Memory B cell (primary cell): ENCODE data around the gene DDX56.

Experiments used
- ATAC-seq: fragments of 150-1000 bp; cut with Tn5 transposase; 2 replicates; pipeline ENCODE4 v1.10.0; 2021; ENCODE audit warnings: low read depth, mild to moderate bottlenecking, moderate library complexity
- DNase-seq, 2 donors: peaks; one replicate each; pipeline ENCODE4 v3.0.0; 2022; ENCODE audit warnings: low spot score in 2 of 2
- H3K27ac Mint-ChIP-seq: one replicate; pipeline ENCODE4 v1.8.0; 2022; ENCODE audit warnings: mild to moderate bottlenecking, moderate library complexity, mixed read lengths
- H3K27me3 Mint-ChIP-seq: one replicate; pipeline ENCODE4 v1.8.0; 2022; ENCODE audit warnings: mixed read lengths
- H3K36me3 Mint-ChIP-seq: one replicate; pipeline ENCODE4 v1.8.0; 2022; ENCODE audit warnings: mild to moderate bottlenecking, mixed read lengths
- H3K4me1 Mint-ChIP-seq: one replicate; pipeline ENCODE4 v1.8.0; 2022; ENCODE audit warnings: mixed read lengths
- H3K4me3 Mint-ChIP-seq: one replicate; pipeline ENCODE4 v1.8.0; 2022; ENCODE audit warnings: mild to moderate bottlenecking, moderate library complexity, mixed read lengths
- H3K9me3 Mint-ChIP-seq: one replicate; pipeline ENCODE4 v1.8.0; 2022; ENCODE audit warnings: mixed read lengths

The DDX56 gene

DNA sequence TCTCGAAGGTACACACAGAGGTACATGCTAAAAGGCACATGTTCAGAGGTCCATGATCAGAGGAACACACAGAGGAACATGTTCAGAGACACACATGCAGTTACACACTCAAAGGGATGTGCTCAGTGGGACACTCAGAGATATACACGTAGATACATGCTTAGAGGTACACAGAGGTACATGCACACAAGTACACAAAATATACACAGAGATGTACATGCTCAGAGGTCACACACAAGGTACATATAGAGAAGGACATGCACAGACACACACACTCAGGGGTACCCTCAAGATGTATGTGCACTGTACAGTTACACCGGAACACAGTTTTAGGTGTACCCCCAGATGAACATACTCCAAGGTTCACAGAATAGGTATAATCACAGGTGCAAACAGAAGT lies 51.4 kb downstream of the DDX56 start:
- no peaks in the 10 kb centered on the region for H3K4me1 Mint-ChIP-seq
- no peak overlapping the region for H3K27ac Mint-ChIP-seq
- H3K27me3 Mint-ChIP-seq, result peaks cover 19% of the 10 kb centered on the region
- peaks cover 9% of the 10 kb centered on the region for H3K9me3 Mint-ChIP-seq
- no peak overlapping the region for H3K4me3 Mint-ChIP-seq
- DNase-seq (no peak), ATAC-seq (no peak)
- peaks cover 11% of the 10 kb centered on the region for H3K36me3 Mint-ChIP-seq

DNA sequence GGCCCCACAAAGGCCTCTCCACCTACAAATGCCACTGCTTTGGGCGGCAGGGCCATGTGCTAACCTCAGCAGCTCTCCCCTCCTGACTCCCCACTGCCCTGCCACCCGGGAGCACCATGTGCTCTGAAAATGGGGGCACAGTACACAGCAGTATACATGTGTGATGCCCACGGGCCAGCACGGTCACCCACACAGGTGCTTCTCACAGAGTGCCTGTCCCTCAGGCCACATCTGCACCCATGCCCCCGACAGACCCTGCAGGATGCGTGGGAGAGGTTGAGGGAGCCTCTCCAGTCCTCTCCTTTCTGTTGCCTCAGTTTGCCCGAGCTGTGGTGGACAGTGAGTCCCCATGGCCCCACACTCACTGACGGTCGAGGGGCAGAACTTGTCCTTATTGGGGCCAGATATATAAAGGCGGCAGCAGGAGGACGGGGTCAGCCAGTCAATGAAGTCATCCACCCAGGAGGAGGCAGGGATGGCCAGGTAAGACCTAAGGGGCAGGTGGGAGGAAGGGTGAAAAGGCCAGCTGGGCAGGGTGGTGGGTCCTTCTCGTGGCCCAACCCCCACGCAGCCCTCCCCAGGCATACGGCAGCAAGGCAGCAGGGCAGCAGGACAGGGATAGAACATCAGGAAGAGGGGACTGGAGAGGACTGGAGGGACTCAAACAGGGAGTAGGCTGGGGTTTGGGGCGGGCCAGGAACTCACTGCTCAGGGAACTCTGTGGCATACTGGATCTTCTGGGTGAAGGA lies 52.2 kb downstream of the DDX56 start:
- no peak overlapping the region for H3K27ac Mint-ChIP-seq
- H3K27me3 Mint-ChIP-seq, result peaks cover 19% of the 10 kb centered on the region
- DNase-seq (no peak), ATAC-seq (no peak)
- H3K9me3 Mint-ChIP-seq, result peaks cover 9% of the 10 kb centered on the region
- H3K4me1 Mint-ChIP-seq, result no peaks in the 10 kb centered on the region
- peaks cover 11% of the 10 kb centered on the region for H3K36me3 Mint-ChIP-seq
- no peak overlapping the region for H3K4me3 Mint-ChIP-seq

DNA sequence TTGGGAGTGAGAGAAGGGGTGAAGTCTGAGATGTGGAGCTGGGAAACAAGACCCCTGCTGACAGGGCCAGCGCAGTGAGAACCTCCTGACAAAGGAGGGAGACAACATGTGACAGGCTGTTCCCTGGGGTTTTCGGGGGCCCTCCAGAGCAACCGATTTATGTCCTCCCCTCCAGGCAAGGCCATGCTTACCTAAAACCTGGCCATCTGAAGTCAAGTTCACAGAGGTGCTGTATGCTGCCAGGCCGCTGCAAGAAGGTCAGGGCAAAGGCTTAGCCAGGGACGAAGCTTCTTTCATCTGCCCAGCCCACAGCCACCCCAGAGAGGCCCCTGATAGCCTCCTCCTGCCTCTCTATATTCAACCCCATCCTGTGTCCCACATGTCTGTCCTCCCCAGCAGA lies 53.1 kb downstream of the DDX56 start:
- Mint-ChIP-seq H3K4me1 (no peaks in the 10 kb centered on the region), H3K36me3 (peaks cover 8% of the 10 kb centered on the region), H3K27me3 (peaks cover 19% of the 10 kb centered on the region), H3K4me3 (no peak overlapping the region), H3K9me3 (peaks cover 8% of the 10 kb centered on the region), H3K27ac (no peak overlapping the region)
- no peak for ATAC-seq
- DNase-seq, result no peak

DNA sequence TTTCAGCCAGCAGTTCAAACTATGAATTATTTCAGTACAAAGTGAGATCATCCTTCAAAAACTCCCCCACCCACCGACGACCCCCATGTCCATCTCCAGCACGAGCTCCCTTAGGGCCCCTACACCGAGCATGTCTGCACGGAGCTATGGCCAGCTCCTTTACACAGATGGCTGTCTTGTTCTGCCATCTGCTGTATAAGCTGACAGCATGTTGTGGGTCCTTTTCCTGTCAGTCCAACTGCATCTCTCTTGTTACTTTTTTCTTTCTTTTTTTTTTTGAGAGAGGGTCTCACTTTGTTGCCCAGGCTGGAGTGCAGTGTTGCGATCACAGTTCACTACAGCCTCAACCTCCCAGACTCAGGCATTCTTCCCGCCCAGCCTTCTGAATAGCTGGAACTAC lies 54.2 kb downstream of the DDX56 start:
- ATAC-seq, result no peak
- peaks cover 20% of the 10 kb centered on the region for H3K27me3 Mint-ChIP-seq
- H3K27ac Mint-ChIP-seq, result no peak overlapping the region
- DNase-seq, result no peak
- no peaks in the 10 kb centered on the region for H3K4me1 Mint-ChIP-seq
- peaks cover 4% of the 10 kb centered on the region for H3K9me3 Mint-ChIP-seq
- H3K4me3 Mint-ChIP-seq, result no peak overlapping the region
- peaks cover 4% of the 10 kb centered on the region for H3K36me3 Mint-ChIP-seq

DNA sequence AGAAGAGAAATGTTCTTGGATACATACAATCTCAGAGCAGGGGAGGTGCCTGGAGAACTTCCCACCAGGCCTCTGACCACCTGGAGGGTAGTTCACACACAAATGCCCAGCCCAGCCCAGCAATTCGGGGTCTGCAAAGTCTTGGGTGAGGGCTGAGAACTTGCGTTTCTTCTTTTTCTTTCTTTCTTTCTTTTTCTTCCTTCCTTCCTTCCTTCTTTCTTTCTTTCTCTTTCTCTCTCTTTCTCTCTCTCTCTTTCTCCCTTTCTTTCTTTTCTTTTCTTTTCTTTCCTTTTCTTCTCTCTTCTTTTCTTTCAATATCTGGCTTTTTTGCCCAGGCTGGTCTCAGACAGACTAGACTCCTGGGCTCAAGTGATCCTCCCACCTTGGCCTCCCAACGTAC lies 54.9 kb downstream of the DDX56 start:
- Mint-ChIP-seq H3K27me3 (peaks cover 18% of the 10 kb centered on the region), H3K4me1 (no peaks in the 10 kb centered on the region), H3K4me3 (no peak overlapping the region), H3K36me3 (no peaks in the 10 kb centered on the region), H3K9me3 (no peaks in the 10 kb centered on the region), H3K27ac (no peak overlapping the region)
- ATAC-seq (no peak), DNase-seq (no peak)

DNA sequence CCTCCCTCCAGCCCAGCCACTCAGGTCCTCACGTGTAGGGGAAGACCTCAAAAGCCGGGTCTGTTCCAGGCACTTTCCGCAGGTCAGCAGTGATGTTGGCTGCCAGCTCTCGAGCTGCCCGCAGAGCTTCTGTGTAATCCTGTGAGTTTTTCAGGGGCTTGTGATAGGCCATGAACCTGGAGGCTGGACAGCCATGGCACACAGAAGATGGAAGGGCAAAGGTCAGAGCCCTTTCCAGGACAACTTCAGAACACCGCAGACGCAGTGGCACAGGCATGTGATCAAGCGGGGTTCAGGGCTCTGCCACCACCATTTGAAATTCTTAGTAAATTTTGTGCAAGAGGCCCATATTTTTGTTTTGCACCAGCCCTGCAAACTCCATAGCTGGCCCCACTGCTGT lies 56.5 kb downstream of the DDX56 start:
- Mint-ChIP-seq H3K9me3 (no peaks in the 10 kb centered on the region), H3K36me3 (no peaks in the 10 kb centered on the region), H3K27ac (no peak overlapping the region), H3K27me3 (peaks cover 19% of the 10 kb centered on the region), H3K4me1 (no peaks in the 10 kb centered on the region), H3K4me3 (no peak overlapping the region)
- DNase-seq, result no peak
- ATAC-seq, result no peak
